Left lung (tissue), 10 donors: Measurements from ENCODE around the gene DIPK1C. TPM values are rescaled to one million over a fixed set of nuclear protein-coding genes. Genes with fewer than 3 reads are reported as not detected.

Experiments used
- ATAC-seq: fragments of 200-7000 bp; cut with Tn5 transposase; one replicate; pipeline ENCODE4 v1.9.1; 2020; ENCODE audit warnings: moderate library complexity
- DNase-seq, 4 donors: peaks; one replicate each; pipeline ENCODE4 v3.0.0-alpha.2; 2013 to 2020
- H3K27ac ChIP-seq, 2 donors: fragments of 200-600 bp; sonication (generic) in 1 of 2; one replicate each; pipeline versions ENCODE4 v1.5.0 to v1.8.0; 2020 to 2021
- H3K27me3 ChIP-seq, 2 donors: fragments of 200-600 bp; sonication (generic) in 1 of 2; one replicate each; pipeline versions ENCODE4 v1.5.0 to v1.8.0; 2020 to 2021
- H3K36me3 ChIP-seq, 2 donors: fragments of 200-600 bp; sonication (generic) in 1 of 2; one replicate each; pipeline versions ENCODE4 v1.5.0 to v1.8.0; 2020 to 2021
- H3K4me1 ChIP-seq, 2 donors: fragments of 200-600 bp; one replicate each; pipeline ENCODE4 v1.8.0; 2021
- H3K4me3 ChIP-seq, 2 donors: fragments of 200-600 bp; sonication (generic) in 1 of 2; one replicate each; pipeline versions ENCODE4 v1.5.0 to v1.8.0; 2020 to 2021; ENCODE audit warnings: mild to moderate bottlenecking in 1 of 2
- H3K9me3 ChIP-seq, 2 donors: fragments of 200-600 bp; sonication (generic) in 1 of 2; one replicate each; pipeline versions ENCODE4 v1.5.0 to v1.8.0; 2020 to 2021
- intact Hi-C, 2 donors: fragments of 100-400 bp; cut with DNase I; formaldehyde crosslinking; loops; one replicate each; pipeline versions ENCODE4 v1.11.2 to v1.14.2; 2022
- polyA plus RNA-seq, 6 donors: library from polyadenylated mRNA; unstranded; fragments of 120-200 nt; gene quantifications; one replicate each; pipeline ENCODE4 v1.2.1, GENCODE V29; 2013; ENCODE audit not compliant: insufficient read length in 6 of 6
- total RNA-seq, 2 donors: library from RNA; stranded (reverse); fragmentation: NEBNext Ultra II Directional; extraction: Animal tissue kit (Norgen Biotek cat#: 25700); gene quantifications; one replicate each; pipeline ENCODE4 v1.2.1, GENCODE V29; 2021
- TF ChIP-seq, protein P1 (sequence below), 2 donors: fragments of 200-600 bp; sonication (generic) in 1 of 2; IDR thresholded peaks; one replicate each; pipeline versions ENCODE4 v1.5.0 to v1.8.0; 2021; ENCODE audit warnings: antibody characterized with exemption in 2 of 2
- donor health status: DM: no; HTN: yes; CAD: no.
- donor health status: DM: no; HTN: no; CAD: no.

The DIPK1C gene
- total and polyA plus RNA-seq, 8 donors = 0.09 to 0.31 (median 0.21) TPM; not detected in 3

GRCh38 chr18:74450626-74451025, 6.5 kb downstream of the DIPK1C start:
- no peak overlapping the region for H3K27ac ChIP-seq
- H3K36me3 ChIP-seq = no peaks in the 10 kb centered on the region
- intact Hi-C loops = no loop called here
- no peak for ATAC-seq
- no peak overlapping the region for H3K4me3 ChIP-seq
- no peaks in the 10 kb centered on the region for H3K4me1 ChIP-seq
- peaks cover 13 to 30% of the 10 kb centered on the region in 2 donors for H3K27me3 ChIP-seq
- no peak for DNase-seq
- H3K9me3 ChIP-seq = no peaks in the 10 kb centered on the region
- TF ChIP-seq, protein P1, sequence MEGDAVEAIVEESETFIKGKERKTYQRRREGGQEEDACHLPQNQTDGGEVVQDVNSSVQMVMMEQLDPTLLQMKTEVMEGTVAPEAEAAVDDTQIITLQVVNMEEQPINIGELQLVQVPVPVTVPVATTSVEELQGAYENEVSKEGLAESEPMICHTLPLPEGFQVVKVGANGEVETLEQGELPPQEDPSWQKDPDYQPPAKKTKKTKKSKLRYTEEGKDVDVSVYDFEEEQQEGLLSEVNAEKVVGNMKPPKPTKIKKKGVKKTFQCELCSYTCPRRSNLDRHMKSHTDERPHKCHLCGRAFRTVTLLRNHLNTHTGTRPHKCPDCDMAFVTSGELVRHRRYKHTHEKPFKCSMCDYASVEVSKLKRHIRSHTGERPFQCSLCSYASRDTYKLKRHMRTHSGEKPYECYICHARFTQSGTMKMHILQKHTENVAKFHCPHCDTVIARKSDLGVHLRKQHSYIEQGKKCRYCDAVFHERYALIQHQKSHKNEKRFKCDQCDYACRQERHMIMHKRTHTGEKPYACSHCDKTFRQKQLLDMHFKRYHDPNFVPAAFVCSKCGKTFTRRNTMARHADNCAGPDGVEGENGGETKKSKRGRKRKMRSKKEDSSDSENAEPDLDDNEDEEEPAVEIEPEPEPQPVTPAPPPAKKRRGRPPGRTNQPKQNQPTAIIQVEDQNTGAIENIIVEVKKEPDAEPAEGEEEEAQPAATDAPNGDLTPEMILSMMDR (IDR thresholded peaks at IDR 0.05) = no peak

DNA sequence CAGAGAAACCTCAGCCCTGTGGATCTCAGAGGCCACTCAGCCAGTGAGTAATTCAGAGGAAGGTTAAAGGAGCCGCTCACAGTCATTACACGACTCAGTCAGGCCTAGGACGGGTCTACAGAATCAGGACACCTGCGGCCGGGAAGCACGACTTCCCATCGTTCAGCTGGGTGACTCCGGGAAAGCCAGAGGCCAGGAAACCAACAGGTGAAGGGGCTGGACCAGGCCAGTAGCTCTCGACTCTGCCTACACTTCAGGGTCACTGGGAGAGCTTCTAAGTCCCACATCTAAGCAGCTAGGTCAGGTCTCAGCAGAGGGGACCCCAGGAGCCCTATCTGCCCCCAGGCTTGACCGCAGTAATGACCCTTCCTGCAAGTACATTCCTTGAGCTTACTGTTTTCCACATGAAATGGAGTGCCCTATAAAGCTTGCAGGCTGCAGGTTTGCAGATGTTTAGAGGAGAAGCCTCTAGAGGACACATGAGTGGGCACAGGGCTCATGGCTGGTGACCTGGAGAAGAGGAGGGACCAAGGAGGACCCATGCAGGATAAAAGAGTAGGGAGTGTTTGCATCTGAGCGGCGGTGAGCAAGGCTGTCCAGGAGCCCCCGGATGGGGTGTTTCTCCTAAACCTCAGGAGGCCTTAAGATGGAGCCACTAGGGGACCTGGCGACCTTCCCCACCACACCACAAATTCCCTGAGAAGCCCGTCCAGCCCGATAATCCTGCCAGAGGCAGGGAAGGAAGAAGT, 9.5 kb downstream of the DIPK1C start:
- H3K36me3 ChIP-seq = no peaks in the 10 kb centered on the region
- H3K27ac ChIP-seq = no peak overlapping the region
- H3K4me3 ChIP-seq = no peak overlapping the region
- no peaks in the 10 kb centered on the region for H3K4me1 ChIP-seq
- H3K27me3 ChIP-seq = peaks cover 0 to 8% of the 10 kb centered on the region in 2 donors
- ATAC-seq = no peak
- no peak for DNase-seq
- TF ChIP-seq, protein P1 (IDR thresholded peaks at IDR 0.05) = no peak
- no peaks in the 10 kb centered on the region for H3K9me3 ChIP-seq
- intact Hi-C loops = no loop called here

DNA sequence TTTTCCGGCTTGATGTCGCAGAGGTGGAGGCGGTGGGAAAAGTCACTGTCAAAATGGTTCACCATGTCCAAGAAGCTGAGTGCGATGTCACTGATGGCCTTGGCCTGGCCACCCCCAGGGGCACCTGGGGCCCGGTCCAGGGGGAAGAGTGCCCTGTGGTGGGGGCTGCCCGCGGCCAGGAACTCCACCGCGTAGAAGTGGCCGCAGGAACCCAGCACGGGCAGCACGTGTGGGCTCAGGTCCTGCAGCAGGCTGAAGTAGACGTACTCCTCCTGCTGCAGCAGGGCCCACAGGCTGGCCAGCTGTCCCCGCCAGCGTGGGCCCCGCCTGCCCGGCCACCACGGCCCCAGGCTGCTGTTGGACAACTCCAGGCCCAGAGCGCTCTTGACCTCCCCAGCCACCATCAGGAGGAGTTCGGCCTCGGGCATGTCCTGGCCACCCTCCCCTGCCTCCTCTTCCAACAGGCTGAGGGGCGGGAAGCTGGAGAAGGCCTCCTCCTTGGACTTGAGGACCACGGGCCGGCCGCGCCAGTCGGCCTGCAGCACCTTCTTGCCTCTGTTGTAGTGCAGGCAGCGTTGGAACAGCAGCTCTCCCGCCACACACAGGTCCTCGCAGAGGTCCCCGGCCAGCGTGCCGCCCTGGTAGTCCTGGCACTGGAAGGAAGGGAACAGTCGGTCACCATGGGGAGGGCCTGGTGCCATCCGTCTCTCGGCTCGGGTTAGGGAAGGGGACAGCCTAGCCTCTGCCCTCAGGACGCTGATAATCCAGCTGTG, 10.3 kb downstream of the DIPK1C start:
- Histone ChIP-seq H3K27me3 (peaks cover 0 to 8% of the 10 kb centered on the region in 2 donors), H3K9me3 (no peaks in the 10 kb centered on the region), H3K27ac (no peak overlapping the region), H3K36me3 (no peaks in the 10 kb centered on the region), H3K4me1 (no peaks in the 10 kb centered on the region), H3K4me3 (no peak overlapping the region)
- DNase-seq (no peak), ATAC-seq (no peak)
- TF ChIP-seq, protein P1 (IDR thresholded peaks at IDR 0.05) = no peak
- intact Hi-C loops = no loop called here

- Histone ChIP-seq H3K36me3 (no peaks in the 10 kb centered on the region), H3K27ac (no peak overlapping the region), H3K4me3 (no peak overlapping the region), H3K27me3 (peaks cover 0 to 8% of the 10 kb centered on the region in 2 donors), H3K4me1 (no peaks in the 10 kb centered on the region), H3K9me3 (no peaks in the 10 kb centered on the region)
- intact Hi-C loops = no loop called here
- TF ChIP-seq, protein P1 (IDR thresholded peaks at IDR 0.05) = no peak
- ATAC-seq (no peak), DNase-seq (no peak)
These were observed 10.9 kb downstream of the DIPK1C start for GRCh38 chr18:74446178-74446577.

- Histone ChIP-seq H3K4me3 (no peak overlapping the region), H3K9me3 (no peaks in the 10 kb centered on the region), H3K27me3 (peaks cover 0 to 8% of the 10 kb centered on the region in 2 donors), H3K36me3 (no peaks in the 10 kb centered on the region), H3K4me1 (no peaks in the 10 kb centered on the region), H3K27ac (no peak overlapping the region)
- intact Hi-C loops = no loop called here
- ATAC-seq = no peak
- DNase-seq = no peak
- TF ChIP-seq, protein P1 (IDR thresholded peaks at IDR 0.05) = no peak
These were observed 11.5 kb downstream of the DIPK1C start for GRCh38 chr18:74445585-74445984.
